Kasumi-1 (cell line): ENCODE measurements around the gene ANXA11.
"Not testable (repeated sequence)": the region's sequence is repeated elsewhere in the genome, so short reads cannot be mapped to it uniquely, and the experiment has no call there.

Experiments
- DNase-seq, 2 experiments: peaks; one replicate each; lab custom pipeline; 2025; lab: John Stamatoyannopoulos, UW

The ANXA11 gene

DNA sequence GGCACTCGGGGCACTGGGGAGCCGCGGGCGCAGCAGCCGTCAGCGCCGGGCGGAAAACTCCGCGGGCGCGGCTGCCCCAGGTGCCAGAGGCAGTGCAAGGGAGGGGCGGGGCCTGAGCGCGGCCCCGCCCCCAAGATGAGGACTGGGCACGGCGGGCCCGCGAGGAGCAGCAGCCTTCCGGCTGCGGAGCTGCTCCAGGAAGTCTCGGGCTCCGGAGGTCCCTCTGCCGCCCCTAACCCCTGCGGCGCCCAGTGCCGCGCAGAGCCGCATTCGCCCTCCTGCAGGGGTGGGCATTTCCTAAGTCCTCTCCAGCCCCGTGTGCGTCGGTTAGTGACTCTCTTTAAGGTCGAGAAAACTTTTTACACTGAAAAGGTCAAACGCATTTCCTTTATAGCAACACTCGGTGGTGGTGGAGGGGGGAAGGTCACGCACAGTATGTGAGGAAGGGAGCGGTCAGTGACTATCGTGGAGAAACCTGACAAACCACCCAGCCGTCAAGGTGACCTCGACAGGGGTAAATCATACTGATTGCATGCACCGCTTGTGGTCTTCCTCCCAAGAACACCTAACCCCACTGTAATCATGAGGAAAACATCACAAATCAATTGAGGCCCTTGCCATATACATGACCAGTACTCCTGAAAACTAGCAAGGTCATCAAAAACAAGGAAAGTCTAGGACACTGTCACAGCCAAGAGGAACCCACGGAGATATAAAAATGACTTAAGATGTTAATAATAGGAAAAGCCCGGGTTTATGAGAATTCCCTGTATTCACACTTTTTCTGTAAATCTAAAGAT is at the start of gene ANXA11:
ANXA11 (minus strand) TSS at position 61 of the 800 bp plus-strand sequence. CDS start 32,676 bp downstream, outside the sequence.
- peak; percentile 88 to 90 for DNase-seq

DNA sequence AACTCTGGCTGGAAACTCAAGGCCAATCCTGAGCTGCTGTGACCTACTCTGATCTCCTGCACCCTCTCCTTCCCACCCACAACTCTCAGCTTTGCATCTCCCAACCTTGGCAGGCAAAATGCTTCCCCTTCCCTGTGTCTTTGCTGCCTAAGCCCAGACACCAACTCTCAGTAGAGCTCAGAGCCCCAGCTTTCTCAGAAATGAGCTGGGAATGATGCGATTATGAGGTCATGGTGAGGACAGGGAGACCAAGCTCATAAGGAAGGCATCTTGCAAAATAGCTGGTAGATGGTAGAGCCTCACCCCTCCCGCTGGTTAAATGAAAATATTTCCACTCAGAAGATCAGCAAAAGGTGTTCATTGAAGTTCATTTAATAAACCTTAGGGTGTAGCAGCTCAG is 49.4 kb upstream of the ANXA11 start:
- DNase-seq = not testable (repeated sequence)

DNA sequence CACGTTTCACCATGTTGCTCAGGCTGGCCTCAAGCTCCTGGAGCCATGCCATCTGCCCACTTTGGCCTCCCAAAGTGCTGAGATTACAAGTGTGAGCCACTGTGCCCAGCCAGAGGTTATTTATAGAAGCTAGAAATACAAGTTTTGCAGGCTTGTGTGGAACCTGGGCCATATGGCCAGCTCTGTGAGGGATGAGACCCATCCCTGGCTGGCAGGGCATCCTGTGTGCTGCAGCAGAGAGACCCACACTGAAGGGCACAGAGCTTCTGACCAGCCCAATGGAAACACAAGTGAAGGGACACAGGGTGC is 48.6 kb upstream of the ANXA11 start:
- not testable (repeated sequence) for DNase-seq

DNA sequence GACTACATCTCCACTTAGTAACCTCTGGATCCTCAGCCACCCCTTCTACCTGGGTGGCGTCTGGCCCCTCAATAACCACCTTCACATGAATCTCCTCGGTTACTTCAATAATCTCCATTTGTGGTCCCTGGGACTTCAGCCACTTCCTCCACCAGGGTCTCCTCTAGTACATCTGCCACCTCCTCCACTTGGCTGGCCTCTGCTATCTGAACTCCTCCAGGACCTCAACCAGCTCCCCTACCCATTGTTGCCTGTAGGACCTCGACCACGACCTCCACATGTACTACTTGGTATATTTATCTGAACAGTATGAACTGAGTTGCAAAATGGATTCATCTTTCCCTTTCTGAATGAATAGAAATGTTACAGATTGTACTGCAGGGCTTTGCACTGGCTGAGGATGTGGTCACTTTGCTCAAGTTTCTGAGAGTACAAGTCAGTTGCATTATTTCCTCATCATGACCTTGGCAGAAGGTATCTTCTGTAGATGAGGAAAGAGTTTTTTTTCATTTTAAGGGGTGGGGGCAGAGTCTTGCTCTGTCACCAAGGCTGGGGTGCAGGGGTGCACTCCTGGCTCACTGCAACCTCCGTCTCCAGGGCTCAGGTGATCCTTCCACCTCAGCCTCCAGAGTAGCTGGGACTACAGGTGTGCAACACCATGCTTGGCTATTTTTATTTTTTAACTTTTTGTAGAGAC is 48.1 kb upstream of the ANXA11 start:
- DNase-seq = peak; percentile 25 to 41

DNA sequence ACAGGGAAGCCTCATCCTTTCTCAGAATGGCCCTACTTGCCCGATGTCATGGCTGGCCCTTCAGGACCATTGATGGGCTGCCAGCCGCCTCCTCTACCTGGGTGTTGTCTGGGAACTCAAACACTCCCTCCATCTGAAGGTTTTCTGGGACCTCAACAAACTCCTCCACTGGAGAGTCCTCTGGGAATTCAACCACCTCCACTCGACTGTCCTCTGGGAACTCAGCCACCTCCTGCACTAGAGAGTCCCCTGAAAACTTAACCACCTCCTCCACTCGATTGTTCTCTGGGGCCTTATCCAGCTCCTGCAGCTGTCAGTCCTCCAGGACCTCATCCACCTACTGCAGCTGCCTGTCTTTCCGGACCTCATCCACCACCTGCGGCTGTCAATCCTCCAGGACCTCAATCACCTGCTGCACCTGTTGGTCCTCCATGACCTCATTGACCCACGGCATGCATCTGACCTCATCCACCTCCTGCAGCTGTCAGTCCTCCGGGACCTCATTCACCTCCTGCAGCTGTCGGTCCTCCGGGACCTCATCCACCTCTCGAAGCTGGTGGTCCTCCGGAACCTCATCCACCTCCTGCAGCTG is 47.1 kb upstream of the ANXA11 start:
- DNase-seq = no peak

DNA sequence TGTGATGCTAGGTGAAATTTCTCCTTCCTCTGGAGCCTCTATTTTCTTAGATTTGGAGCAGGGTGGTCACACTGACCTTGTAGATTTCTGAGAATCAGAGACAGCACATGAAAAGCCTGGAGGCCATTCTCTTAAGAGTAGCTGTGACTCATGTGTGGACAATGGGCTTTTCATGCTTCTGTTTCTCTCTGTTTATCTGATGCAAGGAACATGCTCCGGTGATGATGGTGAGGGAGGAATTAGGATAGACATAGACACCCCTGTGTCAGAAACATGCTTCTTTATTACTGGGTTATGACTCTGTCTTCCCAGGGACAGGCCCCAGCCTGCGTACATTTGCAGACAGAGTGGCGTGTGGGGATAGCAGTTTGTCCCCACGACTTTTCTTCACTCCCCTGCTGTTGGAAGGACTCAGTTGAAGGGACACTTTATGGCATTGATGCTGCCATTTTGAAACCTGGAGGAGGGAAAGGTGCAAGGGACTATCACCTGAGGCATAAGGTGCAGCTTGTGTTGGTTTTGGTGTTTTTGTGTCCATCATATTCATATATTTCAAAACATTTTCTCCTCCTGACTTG is 46.5 kb upstream of the ANXA11 start:
- DNase-seq = not testable (repeated sequence)

DNA sequence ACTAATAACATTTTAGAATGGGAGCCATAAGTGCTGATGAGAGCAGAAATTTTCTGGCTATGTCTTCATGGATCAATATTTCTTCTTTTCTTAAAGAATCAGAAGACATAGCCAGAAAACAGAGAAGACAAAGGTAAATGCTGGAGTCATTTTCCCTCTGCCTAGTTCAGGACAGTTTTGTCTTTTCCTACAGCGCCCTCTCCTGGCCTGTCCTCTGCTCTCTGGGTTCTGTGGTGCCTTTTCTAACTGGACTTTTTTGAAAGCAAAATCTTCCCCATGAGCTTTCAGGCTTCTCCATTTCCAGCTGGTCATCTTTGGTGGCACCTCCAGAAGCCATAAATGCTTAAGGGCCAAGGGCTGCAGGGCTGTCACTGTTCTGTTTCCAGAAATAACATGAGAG is 45.1 kb upstream of the ANXA11 start:
- not testable (repeated sequence) for DNase-seq

DNA sequence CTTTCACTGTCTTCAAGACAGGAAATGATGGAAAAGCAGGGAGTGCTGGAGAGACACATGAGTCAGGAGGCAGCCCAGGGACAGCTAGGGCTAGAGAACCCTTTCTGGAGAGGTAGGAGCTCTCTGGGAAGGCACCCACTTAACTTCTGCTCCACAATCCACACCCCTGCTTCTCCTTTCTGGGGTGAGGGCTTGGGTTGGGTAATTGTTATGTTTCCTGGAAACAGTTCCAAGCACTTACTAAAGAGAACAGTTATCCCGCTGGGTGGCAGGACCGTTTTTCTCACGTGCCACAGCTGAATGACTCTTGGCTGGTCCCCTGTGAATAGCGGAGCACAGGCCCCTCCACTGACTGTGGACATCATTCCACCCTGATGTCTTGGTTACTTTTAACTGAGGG is 44.6 kb upstream of the ANXA11 start:
- DNase-seq = peak in 1 of 2 experiments; percentile 9

DNA sequence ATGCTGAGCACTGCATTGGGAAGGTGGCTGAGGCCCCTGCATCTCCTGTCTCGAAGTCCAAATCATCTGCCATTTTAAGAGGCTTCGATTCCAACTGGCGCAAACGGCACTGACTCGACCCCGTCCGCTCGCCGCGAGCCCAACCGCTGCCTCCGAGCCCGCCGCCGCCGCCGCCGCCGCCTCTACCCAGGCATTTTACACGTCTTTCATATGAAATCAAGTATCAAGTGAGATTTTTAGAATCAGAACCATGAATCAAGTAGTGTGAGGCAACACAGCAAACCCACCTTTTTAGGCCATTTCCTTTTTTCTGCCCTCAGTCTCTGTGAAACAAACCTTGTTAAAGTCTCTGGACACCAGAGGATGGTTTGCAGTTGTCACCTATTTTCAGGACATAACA is 42.3 kb upstream of the ANXA11 start:
- DNase-seq = not testable (repeated sequence)

DNA sequence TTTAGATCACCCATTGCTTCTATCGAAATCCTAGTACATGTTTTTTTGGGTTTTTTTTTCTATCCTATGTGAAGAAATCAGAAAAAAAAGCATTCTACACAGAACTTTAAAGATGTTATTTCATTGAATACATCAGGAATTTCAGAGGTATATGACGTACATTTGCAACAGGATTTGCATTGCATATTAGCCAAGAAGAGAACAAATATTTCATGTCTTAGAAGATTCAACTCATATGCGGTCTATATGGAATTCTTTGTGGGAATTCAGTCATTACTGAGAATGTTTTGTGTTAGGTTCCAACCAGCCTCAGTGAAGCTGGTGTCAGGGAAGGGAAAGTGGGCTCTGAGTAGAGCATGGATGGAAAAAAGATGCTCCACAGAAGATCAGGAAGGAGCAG is 39.0 kb upstream of the ANXA11 start:
- not testable (repeated sequence) for DNase-seq

DNA sequence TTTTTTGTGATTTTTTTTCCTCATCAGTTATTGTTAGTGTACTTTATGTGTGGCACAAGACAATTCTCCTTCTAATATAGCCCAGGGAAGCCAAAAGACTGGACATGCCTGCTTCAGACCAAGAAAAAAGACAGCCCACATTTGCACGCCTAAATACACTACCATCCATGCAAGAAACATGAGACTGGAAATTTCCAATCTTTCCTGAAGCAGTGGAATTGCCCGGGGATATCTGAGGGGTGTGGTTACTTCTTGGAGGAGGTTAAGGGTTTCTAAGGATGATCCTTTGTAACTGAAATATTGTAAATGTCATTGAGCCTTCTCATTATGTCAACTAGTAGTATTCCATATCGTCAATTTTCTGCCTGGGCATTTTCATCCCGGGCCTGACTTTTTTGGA is 37.0 kb upstream of the ANXA11 start:
- not testable (repeated sequence) for DNase-seq

DNA sequence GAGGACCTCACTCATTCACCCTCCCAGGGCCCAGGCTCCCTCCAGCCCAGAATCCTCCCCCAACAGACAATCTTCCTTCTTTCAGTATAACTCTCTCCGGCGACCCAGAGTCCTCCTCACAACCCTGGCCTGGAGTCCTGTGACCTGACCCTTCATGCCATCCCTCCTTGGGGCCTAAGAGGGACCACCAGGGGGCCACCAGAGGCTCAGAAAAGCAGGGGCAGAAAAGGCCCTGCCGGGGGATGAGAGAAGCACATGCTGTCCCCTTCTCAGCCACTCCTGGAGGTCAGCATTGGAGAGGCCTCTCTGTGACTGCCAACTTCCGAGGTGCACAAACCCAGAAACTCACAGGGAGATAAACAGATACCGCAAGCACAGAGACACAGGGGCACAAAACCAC is 31.1 kb upstream of the ANXA11 start:
- not testable (repeated sequence) for DNase-seq

DNA sequence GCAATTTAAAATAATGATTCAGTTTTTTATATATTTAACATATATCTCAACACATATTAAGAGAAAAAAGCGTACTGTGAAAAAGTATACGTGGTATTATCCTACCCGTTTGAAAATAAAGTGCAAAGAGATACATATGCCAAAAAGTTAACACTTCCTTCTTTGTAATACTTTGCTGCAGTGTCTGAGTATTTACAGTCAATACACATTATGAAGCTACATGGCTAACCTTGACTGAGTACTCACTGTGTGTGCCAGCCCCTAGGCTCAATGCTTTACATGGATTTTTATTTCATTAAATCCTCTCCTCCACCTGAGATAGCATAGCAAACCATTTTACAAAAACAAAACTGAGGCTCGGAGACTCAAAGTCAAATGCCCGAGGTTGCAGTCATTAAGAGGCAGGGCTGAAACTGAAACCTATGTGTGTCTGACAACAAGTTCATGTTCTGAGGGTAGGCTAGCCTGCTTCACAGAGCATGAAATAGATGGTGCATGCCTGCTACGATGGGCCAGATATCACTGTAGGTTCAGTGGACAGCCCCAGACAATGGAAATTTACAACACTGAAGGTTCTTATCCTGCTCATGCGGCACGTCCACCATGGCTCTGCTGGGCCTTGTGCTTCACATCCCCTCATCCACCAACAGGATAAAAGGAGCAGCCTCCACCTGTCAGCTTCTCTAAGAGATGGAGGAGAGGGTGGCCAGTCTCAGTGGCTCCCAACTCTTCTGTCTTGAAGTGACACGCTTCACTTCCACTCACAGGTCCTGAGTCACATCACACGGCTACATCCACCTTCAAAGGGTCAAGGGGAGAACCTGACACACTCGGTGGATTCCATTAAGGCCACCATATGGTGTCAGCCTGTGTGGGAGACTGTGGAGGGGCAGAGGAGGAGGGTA is 29.2 kb upstream of the ANXA11 start:
- not testable (repeated sequence) for DNase-seq

DNA sequence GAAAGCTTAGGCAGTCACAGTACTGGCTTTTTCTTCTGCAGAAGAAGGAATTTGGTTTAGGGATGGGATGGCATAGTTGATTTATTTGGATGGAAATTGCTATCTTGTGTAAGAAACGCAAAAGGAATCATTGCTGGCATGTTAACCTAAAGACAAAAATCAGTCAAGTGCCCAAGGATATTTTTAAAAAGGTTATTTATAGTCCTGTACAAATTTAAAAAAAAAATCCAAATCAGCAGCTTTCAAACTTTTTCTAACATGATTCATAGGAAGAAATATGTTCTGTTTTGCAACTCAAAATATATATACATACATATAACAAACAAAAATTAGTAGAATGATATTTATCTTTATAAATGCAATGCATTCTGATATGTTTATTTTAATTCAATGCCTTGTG is 28.5 kb upstream of the ANXA11 start:
- not testable (repeated sequence) for DNase-seq

DNA sequence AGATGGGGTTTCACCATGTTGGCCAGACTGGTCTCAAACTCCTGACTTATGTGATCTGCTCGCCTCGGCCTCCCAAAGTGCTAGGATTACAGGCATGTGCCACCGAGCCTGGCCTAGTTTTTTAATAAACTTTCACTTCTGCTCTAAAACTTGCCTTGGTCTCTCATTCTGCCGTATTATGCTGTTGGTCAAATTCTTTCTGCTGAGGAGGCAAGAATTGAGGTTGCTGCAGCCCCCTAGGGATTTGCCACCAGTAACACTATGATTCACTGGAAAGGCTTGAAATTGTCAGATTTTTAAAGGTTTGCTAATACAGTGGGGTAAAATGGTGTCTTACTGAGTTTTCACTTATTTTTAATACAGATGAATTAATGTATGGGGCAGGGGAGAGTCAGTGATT is 21.4 kb upstream of the ANXA11 start:
- not testable (repeated sequence) for DNase-seq

DNA sequence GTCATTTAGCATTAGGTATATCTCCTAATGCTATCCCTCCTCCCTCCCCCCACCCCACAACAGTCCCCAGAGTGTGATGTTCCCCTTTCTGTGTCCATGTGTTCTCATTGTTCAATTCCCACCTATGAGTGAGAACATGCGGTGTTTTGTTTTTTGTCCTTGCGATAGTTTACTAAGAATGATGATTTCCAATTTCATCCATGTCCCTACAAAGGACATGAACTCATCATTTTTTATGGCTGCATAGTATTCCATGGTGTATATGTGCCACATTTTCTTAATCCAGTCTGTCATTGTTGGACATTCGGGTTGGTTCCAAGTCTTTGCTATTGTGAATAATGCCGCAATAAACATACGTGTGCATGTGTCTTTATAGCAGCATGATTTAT is 17.7 kb upstream of the ANXA11 start:
- DNase-seq = not testable (repeated sequence)

DNA sequence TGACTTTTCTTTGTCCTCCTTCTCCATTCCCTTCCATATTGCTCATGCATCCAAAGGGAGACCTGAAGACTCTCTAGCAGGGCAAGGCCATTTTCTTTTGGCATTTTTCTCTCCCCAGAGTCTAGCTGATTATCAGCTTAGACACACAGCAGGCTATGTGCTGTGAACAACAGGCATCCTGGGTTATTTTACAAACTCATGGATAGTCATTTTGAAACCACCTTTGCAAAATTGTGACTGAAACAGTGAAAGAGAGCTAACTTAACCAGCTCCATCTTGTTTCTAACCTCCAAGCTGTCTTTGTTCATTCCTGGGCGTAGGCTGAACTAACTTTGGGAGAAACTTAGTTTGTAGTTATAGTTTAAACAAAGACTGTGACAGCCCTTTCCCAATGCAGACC is 13.5 kb upstream of the ANXA11 start:
- not testable (repeated sequence) for DNase-seq

DNA sequence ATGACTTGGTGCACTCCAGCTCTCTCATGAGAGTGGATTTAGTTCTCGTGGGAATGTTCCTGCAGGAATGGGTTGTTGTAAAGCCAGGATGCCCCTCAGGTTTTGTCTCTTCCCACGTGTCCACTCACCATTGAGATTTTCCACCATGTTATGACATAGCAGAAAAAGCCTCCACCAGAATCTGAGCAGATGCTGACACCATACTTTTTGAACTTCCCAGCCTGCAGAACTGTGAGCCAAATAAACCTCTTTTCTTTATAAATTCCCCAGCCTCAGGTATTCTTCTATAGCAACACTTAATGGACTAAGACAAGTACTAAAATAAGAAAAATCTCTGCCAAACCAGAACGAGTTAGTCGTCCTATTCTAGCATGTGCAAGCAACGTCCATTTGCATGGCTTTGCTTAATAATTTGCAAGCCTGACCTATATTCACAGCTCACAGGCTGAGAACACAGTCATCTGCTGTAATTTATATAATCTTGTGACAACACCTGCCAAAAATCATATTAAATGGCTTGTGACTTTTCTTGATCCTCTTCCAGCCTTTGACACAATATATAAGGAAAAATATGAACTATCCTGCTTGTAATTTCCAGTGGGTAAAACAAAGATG is 9.1 kb upstream of the ANXA11 start:
- DNase-seq = not testable (repeated sequence)

DNA sequence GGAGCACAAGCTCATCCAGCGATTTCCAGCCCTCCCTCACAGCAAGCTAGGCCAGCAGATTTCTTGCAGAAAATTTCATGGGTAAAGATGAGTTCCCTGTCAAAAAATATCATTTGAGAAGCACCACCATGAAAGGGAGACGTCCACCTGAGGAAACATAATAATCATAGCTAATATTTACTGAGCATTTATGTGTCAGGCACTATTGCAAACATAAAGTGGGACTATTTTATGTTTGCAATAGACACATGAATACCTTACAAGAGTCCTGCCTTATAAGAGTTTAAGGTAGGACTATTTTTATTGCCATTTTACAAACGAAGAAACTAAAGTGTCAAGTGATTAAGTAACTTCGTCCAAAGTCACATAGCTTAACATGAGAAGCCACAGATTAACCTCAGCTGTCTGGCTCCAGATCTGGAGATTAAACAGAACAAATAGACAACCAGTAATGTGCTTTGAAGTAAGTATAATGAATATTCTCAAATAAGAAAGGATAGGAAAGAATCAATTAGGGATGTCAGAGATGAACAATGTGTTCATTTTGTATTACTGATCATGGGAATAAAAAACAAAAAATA is 7.3 kb upstream of the ANXA11 start:
- DNase-seq = not testable (repeated sequence)

DNA sequence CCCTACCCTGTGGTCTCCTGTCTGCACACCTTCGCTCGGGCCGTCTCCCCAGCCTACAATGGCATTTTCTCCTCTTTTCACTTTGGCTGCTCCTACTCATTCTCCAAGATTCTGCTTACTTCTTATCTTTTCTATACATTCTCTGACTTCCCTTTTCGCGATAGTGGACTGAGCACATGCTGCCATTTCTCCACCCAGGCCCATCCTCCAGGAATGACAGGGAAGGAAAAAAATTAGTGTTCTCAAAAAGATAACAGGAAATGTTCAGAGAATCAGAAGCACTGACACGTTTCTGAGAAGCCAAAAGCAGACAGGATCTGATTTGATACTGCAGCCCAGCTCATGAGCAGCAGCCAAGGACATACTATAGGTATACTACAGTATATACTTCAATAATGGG is 6.4 kb upstream of the ANXA11 start:
- no peak for DNase-seq

DNA sequence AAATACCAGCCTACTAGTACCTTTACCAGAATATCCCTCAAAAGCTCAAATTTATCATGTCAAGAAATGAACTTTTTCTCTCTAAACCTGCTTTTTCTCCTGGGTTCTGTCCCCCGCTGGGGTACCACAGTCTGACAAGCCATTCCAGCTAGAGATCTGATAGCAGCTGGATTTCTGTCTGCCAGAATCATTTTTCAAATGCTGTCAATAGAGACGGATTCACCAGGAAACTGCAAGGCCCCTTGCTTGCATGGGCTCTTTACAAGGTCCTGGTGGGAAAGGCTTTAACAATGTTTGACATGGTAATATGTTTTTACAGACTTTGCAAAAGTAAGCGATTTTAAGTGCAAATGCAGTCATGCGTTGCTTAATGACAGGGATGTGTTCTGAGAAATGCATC is 4.9 kb upstream of the ANXA11 start:
- DNase-seq = no peak
